Esophagus muscularis mucosa (tissue), 4 donors: ENCODE data around the gene FUCA1.

Source experiments
- EP300 ChIP-seq: sonication (generic); formaldehyde crosslinking; IDR thresholded peaks from one replicate; pipeline ENCODE4 v1.6.1; 2017; ENCODE audit warnings: antibody characterized with exemption
- POLR2A ChIP-seq: fragments of 450-650 bp; IDR thresholded peaks from one replicate; pipeline ENCODE4 v1.6.1; 2017; ENCODE audit warnings: antibody characterized with exemption, moderate library complexity, mild to moderate bottlenecking, low read depth
- POLR2AphosphoS5 ChIP-seq, 2 donors: sonication (generic); formaldehyde crosslinking; IDR thresholded peaks; one replicate each; pipeline ENCODE4 v1.6.1; 2017; ENCODE audit warnings: antibody characterized with exemption in 2 of 2
- TF ChIP-seq, protein P1 (sequence below), 3 experiments: fragments of 200-600 bp in 2 of 3; fragments of 450-650 bp in 1 of 3; sonication (generic) in 2 of 3; IDR thresholded peaks; one replicate each; pipeline ENCODE4 v1.5.1; 2017 to 2019; ENCODE audit warnings: antibody characterized with exemption in 3 of 3, mild to moderate bottlenecking in 2 of 3, moderate library complexity in 1 of 3

DNA sequence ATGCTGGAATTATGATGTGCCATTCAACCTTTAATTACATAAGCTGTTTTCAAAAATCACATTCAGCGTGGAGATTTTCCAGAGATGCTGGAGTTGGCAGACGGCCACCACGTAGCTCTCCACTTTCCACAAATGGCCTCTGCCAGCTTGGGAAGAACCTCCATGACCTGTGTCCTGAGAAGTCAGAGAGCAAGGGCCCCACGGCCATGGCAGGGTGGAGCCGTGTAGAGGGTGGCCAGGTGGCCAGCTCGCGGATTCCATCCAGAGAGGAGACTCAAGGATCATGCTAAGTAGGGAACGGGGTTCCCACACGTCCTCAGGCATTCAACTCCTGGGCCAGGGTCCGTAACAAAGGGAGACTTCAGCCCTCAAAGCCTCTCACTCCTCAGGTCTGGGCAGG, 66.2 kb downstream of the FUCA1 start:
- TF ChIP-seq, protein P1, sequence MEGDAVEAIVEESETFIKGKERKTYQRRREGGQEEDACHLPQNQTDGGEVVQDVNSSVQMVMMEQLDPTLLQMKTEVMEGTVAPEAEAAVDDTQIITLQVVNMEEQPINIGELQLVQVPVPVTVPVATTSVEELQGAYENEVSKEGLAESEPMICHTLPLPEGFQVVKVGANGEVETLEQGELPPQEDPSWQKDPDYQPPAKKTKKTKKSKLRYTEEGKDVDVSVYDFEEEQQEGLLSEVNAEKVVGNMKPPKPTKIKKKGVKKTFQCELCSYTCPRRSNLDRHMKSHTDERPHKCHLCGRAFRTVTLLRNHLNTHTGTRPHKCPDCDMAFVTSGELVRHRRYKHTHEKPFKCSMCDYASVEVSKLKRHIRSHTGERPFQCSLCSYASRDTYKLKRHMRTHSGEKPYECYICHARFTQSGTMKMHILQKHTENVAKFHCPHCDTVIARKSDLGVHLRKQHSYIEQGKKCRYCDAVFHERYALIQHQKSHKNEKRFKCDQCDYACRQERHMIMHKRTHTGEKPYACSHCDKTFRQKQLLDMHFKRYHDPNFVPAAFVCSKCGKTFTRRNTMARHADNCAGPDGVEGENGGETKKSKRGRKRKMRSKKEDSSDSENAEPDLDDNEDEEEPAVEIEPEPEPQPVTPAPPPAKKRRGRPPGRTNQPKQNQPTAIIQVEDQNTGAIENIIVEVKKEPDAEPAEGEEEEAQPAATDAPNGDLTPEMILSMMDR (IDR thresholded peaks at IDR 0.05), result no peak
- TF ChIP-seq POLR2AphosphoS5 (IDR thresholded peaks at IDR 0.05), result no peak
- TF ChIP-seq POLR2A, result peak; percentile 15
- TF ChIP-seq EP300, result no peak
